SK-N-SH treated with all-trans-retinoic acid at 6 μM for 48 hours (cell line): Measurements from ENCODE around the gene STK32B.

Experiments
- ATAC-seq: fragments of 200-7000 bp; cut with Tn5 transposase; 3 replicates; pipeline ENCODE4 v1.9.1; 2020; ENCODE audit warnings: mild to moderate bottlenecking, moderate library complexity
- ARNTL ChIP-seq: fragments of 450-650 bp; formaldehyde crosslinking; IDR thresholded peaks from 2 replicates; pipeline ENCODE4 v1.5.0; 2020; ENCODE audit warnings: low read depth, mild to moderate bottlenecking, moderate library complexity, borderline replicate concordance
- BACH2 ChIP-seq: fragments of 250-450 bp; sonication (Bioruptor Pico); IDR thresholded peaks from 2 replicates; pipeline ENCODE4 v1.9.0; 2021; ENCODE audit warnings: mild to moderate bottlenecking, borderline replicate concordance
- CREB5 ChIP-seq: fragments of 250-450 bp; sonication (Bioruptor Pico); IDR thresholded peaks from 2 replicates; pipeline ENCODE4 v1.5.1; 2020; ENCODE audit warnings: low read depth, mild to moderate bottlenecking, moderate library complexity
- ESRRG ChIP-seq: fragments of 250-450 bp; sonication (Bioruptor Pico); IDR thresholded peaks from 2 replicates; pipeline ENCODE4 v1.6.1; 2021; ENCODE audit warnings: mild to moderate bottlenecking
- ISL1 ChIP-seq: fragments of 250-450 bp; sonication (Bioruptor Pico); IDR thresholded peaks from 2 replicates; pipeline ENCODE4 v2.1.2; 2022; ENCODE audit warnings: mild to moderate bottlenecking, moderate library complexity
- POU6F1 ChIP-seq: fragments of 250-450 bp; sonication (Bioruptor Pico); IDR thresholded peaks from 2 replicates; pipeline ENCODE4 v1.8.0; 2021; ENCODE audit warnings: low read depth, mild to moderate bottlenecking, moderate library complexity, borderline replicate concordance
- PPARA ChIP-seq: fragments of 250-450 bp; sonication (Bioruptor Pico); IDR thresholded peaks from 2 replicates; pipeline ENCODE4 v1.5.0; 2020; ENCODE audit warnings: mild to moderate bottlenecking, borderline replicate concordance
- RARB ChIP-seq: fragments of 250-450 bp; sonication (Bioruptor Pico); IDR thresholded peaks from 2 replicates; pipeline ENCODE4 v1.8.0; 2021; ENCODE audit warnings: mild to moderate bottlenecking, moderate library complexity
- SNAI2 ChIP-seq: fragments of 250-450 bp; sonication (Bioruptor Pico); IDR thresholded peaks from 2 replicates; pipeline ENCODE4 v1.5.0; 2020; ENCODE audit warnings: mild to moderate bottlenecking, moderate library complexity
- ZC3H10 ChIP-seq: fragments of 250-450 bp; sonication (Bioruptor Pico); IDR thresholded peaks from 2 replicates; pipeline ENCODE4 v1.5.1; 2021; ENCODE audit warnings: mild to moderate bottlenecking, moderate library complexity
- ZFP3 ChIP-seq: fragments of 250-450 bp; sonication (Bioruptor Pico); IDR thresholded peaks from 2 replicates; pipeline ENCODE4 v1.5.0; 2020; ENCODE audit warnings: mild to moderate bottlenecking, moderate library complexity
- ZFP30 ChIP-seq: fragments of 450-650 bp; formaldehyde crosslinking; IDR thresholded peaks from 2 replicates; pipeline ENCODE4 v1.5.0; 2022; ENCODE audit warnings: mild to moderate bottlenecking, moderate library complexity
- ZNF565 ChIP-seq: fragments of 450-650 bp; formaldehyde crosslinking; conservative IDR thresholded peaks from 2 replicates; pipeline ENCODE4 v1.5.0; 2020; ENCODE audit warnings: low read depth, mild to moderate bottlenecking, moderate library complexity
- TF ChIP-seq, protein P1 (sequence below): fragments of 250-450 bp; sonication (Bioruptor Pico); IDR thresholded peaks from 2 replicates; pipeline ENCODE4 v1.5.1; 2021; ENCODE audit warnings: mild to moderate bottlenecking, moderate library complexity
- TF ChIP-seq, protein P2 (sequence below): fragments of 250-450 bp; sonication (Bioruptor Pico); IDR thresholded peaks from 2 replicates; pipeline ENCODE4 v1.8.0; 2020; ENCODE audit warnings: mild to moderate bottlenecking, moderate library complexity, borderline replicate concordance
- TF ChIP-seq, protein P3 (sequence below): fragments of 250-450 bp; sonication (Bioruptor Pico); IDR thresholded peaks from 2 replicates; pipeline ENCODE4 v1.5.0; 2020; ENCODE audit warnings: mild to moderate bottlenecking, moderate library complexity

STK32B gene

GRCh38 chr4:5259471-5259870 is 208.2 kb downstream of the STK32B start:
- ATAC-seq = no peak
- TF ChIP-seq SNAI2 (CRISPR knock-in tag) (no peak), ZFP3 (CRISPR knock-in tag) (no peak), ZNF565 (CRISPR knock-in tag) (no peak), ZC3H10 (CRISPR knock-in tag) (no peak), ISL1 (CRISPR knock-in tag) (no peak), ARNTL (CRISPR knock-in tag) (no peak), PPARA (CRISPR knock-in tag) (no peak), ESRRG (CRISPR knock-in tag) (no peak), BACH2 (CRISPR knock-in tag) (no peak), CREB5 (no peak), RARB (CRISPR knock-in tag) (no peak), POU6F1 (CRISPR knock-in tag) (no peak), ZFP30 (CRISPR knock-in tag) (no peak)
- TF ChIP-seq, protein P1, sequence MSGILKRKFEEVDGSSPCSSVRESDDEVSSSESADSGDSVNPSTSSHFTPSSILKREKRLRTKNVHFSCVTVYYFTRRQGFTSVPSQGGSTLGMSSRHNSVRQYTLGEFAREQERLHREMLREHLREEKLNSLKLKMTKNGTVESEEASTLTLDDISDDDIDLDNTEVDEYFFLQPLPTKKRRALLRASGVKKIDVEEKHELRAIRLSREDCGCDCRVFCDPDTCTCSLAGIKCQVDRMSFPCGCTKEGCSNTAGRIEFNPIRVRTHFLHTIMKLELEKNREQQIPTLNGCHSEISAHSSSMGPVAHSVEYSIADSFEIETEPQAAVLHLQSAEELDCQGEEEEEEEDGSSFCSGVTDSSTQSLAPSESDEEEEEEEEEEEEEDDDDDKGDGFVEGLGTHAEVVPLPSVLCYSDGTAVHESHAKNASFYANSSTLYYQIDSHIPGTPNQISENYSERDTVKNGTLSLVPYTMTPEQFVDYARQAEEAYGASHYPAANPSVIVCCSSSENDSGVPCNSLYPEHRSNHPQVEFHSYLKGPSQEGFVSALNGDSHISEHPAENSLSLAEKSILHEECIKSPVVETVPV (CRISPR knock-in tag) = no peak
- TF ChIP-seq, protein P2, sequence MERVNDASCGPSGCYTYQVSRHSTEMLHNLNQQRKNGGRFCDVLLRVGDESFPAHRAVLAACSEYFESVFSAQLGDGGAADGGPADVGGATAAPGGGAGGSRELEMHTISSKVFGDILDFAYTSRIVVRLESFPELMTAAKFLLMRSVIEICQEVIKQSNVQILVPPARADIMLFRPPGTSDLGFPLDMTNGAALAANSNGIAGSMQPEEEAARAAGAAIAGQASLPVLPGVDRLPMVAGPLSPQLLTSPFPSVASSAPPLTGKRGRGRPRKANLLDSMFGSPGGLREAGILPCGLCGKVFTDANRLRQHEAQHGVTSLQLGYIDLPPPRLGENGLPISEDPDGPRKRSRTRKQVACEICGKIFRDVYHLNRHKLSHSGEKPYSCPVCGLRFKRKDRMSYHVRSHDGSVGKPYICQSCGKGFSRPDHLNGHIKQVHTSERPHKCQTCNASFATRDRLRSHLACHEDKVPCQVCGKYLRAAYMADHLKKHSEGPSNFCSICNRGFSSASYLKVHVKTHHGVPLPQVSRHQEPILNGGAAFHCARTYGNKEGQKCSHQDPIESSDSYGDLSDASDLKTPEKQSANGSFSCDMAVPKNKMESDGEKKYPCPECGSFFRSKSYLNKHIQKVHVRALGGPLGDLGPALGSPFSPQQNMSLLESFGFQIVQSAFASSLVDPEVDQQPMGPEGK = no peak

DNA sequence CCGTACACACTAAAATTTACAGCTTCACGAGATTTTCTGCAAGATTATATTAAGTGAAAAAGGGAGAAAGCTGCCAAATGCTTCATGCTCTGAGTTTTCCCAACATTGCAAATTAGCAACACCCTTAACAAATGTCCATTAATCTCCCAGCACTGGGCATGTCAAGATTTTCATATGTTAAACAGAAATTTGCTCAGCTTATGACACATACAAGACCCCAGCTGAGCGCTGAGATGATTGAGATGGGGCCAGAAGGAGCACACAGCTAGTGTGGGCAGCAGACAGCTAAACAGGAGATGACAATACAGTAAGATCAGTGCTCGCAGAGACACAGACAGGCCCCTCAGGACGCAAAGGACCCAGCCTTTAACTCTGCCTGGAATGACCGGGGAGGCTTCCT is 208.8 kb downstream of the STK32B start:
- TF ChIP-seq RARB (CRISPR knock-in tag) (no peak), POU6F1 (CRISPR knock-in tag) (no peak), ESRRG (CRISPR knock-in tag) (no peak), ZFP3 (CRISPR knock-in tag) (no peak), SNAI2 (CRISPR knock-in tag) (no peak), ZC3H10 (CRISPR knock-in tag) (no peak)
- TF ChIP-seq, protein P2 = no peak
- TF ChIP-seq, protein P1 (CRISPR knock-in tag) = no peak
- TF ChIP-seq, protein P3, sequence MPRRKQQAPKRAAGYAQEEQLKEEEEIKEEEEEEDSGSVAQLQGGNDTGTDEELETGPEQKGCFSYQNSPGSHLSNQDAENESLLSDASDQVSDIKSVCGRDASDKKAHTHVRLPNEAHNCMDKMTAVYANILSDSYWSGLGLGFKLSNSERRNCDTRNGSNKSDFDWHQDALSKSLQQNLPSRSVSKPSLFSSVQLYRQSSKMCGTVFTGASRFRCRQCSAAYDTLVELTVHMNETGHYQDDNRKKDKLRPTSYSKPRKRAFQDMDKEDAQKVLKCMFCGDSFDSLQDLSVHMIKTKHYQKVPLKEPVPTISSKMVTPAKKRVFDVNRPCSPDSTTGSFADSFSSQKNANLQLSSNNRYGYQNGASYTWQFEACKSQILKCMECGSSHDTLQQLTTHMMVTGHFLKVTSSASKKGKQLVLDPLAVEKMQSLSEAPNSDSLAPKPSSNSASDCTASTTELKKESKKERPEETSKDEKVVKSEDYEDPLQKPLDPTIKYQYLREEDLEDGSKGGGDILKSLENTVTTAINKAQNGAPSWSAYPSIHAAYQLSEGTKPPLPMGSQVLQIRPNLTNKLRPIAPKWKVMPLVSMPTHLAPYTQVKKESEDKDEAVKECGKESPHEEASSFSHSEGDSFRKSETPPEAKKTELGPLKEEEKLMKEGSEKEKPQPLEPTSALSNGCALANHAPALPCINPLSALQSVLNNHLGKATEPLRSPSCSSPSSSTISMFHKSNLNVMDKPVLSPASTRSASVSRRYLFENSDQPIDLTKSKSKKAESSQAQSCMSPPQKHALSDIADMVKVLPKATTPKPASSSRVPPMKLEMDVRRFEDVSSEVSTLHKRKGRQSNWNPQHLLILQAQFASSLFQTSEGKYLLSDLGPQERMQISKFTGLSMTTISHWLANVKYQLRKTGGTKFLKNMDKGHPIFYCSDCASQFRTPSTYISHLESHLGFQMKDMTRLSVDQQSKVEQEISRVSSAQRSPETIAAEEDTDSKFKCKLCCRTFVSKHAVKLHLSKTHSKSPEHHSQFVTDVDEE (CRISPR knock-in tag) = no peak
- no peak for ATAC-seq
